Urinary bladder (tissue), 4 donors: ENCODE measurements around the gene DACH1. TPM values are rescaled to one million over a fixed set of nuclear protein-coding genes. Genes with fewer than 3 reads are reported as not detected.
"Not testable (repeated sequence)": the region's sequence is repeated elsewhere in the genome, so short reads cannot be mapped to it uniquely, and the experiment has no call there.

Source experiments
- DNase-seq: peaks from one replicate; pipeline ENCODE4 v3.0.0-alpha.2; 2015; ENCODE audit errors: extremely low spot score
- H3K27ac ChIP-seq: one replicate; pipeline ENCODE4 v1.5.1; 2013; ENCODE audit warnings: low read depth, mild to moderate bottlenecking, moderate library complexity
- H3K36me3 ChIP-seq: one replicate; pipeline ENCODE4 v1.6.1; 2013; ENCODE audit warnings: mild to moderate bottlenecking, moderate library complexity; ENCODE audit not compliant: insufficient read depth
- H3K4me1 ChIP-seq: one replicate; pipeline ENCODE4 v1.6.1; 2013; ENCODE audit warnings: mild to moderate bottlenecking, moderate library complexity; ENCODE audit not compliant: insufficient read depth
- H3K4me3 ChIP-seq: one replicate; pipeline ENCODE4 v1.5.1; 2013; ENCODE audit warnings: low read depth, low read length
- WGBS: extraction: QIAGEN DNeasy Blood & Tissue Kit; methylation state at CpG from one replicate; pipeline ENCODE4 v1.1.7; 2013; 5-methylcytosine and 5-hydroxymethylcytosine counted together
- polyA plus RNA-seq: library from polyadenylated mRNA; stranded (reverse); fragments of 200-250 nt; gene quantifications from one replicate; pipeline ENCODE4 v1.2.3, GENCODE V29; 2013
- total RNA-seq: library from RNA; depleted of rRNA; stranded (reverse); fragments of >200 nt; gene quantifications from one replicate; pipeline ENCODE4 v1.2.3, GENCODE V29; 2014
- donor health status: healthy with polysubstance abuse.
- donor health status: healthy.

DACH1 gene
- total and polyA plus RNA-seq, 2 donors, result 2.8 to 26.4 TPM

DNA sequence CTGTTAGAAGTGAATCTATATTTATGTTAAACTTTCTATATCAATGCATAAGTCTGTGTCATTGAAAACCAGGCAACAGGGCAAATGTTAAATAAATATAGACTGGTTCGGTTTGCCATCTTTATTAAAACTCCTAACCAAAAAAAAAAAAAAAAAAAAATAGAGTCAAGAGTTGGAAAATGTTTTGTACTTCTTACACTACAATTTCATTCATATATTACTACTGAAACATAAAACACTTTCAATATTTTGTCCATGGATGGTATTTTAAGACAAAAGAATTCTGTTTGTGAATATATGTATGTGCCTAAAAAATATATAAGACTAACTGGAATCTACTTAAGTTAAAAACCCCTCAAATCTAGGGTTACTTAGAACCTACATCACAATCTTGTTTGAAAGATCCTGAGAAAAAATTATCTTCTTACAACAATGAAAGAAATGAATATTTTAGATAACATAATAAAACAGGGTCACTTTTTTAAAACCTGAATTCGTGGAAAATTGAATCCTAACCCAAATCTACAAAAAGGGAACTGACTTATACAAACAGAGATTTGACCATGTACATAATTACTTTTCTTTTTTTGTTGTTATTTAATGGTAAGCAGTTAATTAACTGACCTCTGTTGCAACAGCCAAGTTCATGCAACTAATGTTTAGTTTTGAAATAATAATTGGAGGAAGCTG lies 5.1 kb downstream of the DACH1 start:
- Histone ChIP-seq H3K36me3 (no peaks in the 10 kb centered on the region), H3K4me3 (no peak overlapping the region), H3K27ac (no peak overlapping the region), H3K4me1 (no peaks in the 10 kb centered on the region)
- WGBS, result 60% methylated on average over 2 of the region's 2 CpGs
- DNase-seq, result no peak

DNA sequence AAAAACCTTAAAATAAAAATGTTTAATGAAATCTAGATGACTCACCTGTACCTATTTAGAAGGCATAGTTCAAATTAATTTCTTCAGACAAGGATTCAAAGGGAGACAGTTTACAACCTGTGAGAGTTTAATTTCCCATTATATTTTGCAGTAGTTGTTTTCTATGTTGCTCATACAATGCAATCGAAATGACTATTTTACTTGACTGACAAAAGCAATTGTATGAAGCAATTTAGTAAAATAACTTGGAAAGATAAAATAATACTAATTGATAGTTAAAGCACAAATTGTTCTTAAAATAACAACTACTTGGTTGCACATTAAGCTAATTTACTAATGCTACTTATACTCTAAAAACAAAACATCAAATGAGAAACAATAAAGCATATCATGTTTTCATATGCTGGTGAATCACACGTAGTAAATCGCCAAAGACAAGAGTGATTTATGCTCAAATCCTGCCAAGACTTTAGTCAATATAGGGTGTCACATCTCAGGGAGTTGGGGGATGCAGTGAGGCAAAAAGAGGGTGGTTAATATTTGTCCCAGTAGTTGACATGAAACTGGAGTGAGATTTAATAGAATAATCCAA lies 6.4 kb downstream of the DACH1 start:
- Histone ChIP-seq H3K4me3 (no peak overlapping the region), H3K4me1 (no peaks in the 10 kb centered on the region), H3K27ac (no peak overlapping the region), H3K36me3 (no peaks in the 10 kb centered on the region)
- DNase-seq, result no peak
- WGBS, result 57% methylated on average over 3 of the region's 3 CpGs

DNA sequence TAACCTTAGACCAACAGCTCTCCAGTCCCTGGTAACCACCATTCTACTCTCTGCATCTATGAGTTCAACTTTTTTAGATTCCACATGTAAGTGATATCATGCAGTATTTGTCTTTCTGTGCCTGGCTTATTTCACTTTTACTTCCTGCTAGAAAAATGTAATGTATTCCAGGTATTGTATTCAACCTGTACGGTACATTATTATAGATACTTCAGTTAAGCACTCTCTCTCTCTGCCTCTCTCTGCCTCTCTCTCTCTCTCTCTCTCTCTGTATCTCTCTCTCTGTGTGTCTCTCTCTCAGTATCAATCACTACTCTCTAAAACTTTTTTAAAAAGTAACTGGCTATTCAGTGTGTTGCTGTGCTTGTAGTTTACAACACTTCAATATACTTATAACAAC lies 8.4 kb downstream of the DACH1 start:
- H3K4me3 ChIP-seq, result no peak overlapping the region
- WGBS, result 69% methylated on average over 1 of the region's 1 CpG
- H3K27ac ChIP-seq, result no peak overlapping the region
- H3K4me1 ChIP-seq, result no peaks in the 10 kb centered on the region
- DNase-seq, result no peak
- no peaks in the 10 kb centered on the region for H3K36me3 ChIP-seq

DNA sequence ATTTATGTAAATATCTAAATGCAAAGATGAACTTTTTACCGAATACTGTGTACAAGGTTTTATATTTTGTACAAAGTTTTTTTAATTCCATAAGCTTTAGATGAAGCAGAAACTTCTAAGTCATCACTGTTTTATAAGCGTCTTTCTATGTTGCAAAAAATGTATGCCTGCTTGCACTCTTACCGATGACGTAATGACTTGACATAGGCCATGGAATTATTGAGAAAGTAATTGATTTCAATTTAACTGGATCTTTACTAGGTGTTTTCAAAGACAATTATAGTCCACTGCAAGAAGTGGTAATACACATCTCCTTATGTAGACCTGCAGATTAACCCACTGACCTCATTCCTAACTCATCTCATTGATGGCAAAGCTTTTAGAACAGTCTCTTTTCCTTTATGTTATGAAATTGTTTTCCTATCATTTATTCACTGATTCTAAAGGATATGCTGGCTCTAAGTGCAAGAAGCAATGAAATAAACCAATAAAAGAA lies 10.4 kb downstream of the DACH1 start:
- WGBS, result 91% methylated on average over 4 of the region's 4 CpGs
- no peaks in the 10 kb centered on the region for H3K36me3 ChIP-seq
- no peak overlapping the region for H3K4me3 ChIP-seq
- H3K27ac ChIP-seq, result no peak overlapping the region
- H3K4me1 ChIP-seq, result no peaks in the 10 kb centered on the region
- no peak for DNase-seq

DNA sequence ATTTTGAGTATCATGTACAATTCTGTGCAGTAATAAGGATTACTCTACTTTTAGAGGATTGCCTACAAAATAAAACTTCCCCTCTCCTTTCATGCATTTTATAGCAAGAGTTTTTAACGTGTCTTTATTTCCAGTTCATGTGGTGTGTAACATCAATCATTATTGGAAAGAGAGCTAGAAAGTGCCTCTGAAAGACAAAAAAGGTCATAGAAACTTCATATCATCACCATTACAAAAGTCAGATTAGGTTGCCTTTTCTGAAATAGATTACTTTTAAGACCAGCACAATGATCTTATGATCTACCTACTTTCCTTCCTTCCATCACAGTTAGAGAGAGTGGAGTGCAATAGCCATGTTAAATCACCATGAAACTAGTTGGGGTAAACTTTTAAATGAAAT lies 12.6 kb downstream of the DACH1 start:
- no peaks in the 10 kb centered on the region for H3K36me3 ChIP-seq
- no peak overlapping the region for H3K27ac ChIP-seq
- no peak overlapping the region for H3K4me3 ChIP-seq
- no peak for DNase-seq
- WGBS, result 69% methylated on average over 1 of the region's 1 CpG
- H3K4me1 ChIP-seq, result no peaks in the 10 kb centered on the region

DNA sequence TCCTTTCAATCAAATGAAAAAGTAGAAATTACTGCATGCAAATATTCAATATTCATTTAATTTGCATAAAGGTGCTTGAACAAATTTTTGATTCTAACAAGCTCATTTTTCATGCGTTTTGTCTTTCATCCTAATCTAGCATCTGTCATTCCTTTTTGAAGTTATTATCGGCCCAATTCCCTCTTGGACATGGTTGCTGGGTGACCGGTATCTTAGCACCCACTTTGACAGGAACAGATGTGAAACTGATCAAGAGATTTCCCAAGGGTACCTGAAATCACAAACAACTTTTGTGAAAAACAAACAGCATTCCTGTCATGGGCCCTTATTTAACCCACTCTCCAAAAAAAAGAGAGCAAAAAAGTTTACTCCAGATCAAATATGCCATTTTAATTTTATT lies 13.3 kb downstream of the DACH1 start:
- Histone ChIP-seq H3K4me3 (no peak overlapping the region), H3K4me1 (no peaks in the 10 kb centered on the region), H3K27ac (no peak overlapping the region), H3K36me3 (no peaks in the 10 kb centered on the region)
- WGBS, result 85% methylated on average over 3 of the region's 3 CpGs
- DNase-seq, result no peak

DNA sequence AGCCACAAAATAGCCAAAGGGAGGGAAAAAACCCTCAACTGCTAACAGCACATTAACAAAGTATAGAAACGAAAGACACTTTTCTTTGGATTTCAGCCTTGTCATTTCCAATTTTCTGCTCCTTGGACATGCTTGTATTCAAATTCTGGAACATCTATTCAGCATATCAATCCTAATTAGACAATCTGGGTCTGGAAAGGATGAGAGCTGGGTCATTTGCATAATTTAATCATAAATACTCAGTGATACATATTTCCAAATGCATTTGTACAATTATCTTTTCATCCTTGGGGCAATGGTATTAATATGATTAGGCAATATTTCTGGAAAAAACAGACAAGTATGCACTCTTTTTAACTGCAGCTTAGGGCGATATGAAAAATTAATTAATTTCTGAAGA lies 14.3 kb downstream of the DACH1 start:
- Histone ChIP-seq H3K36me3 (no peaks in the 10 kb centered on the region), H3K4me1 (no peaks in the 10 kb centered on the region), H3K4me3 (no peak overlapping the region), H3K27ac (no peak overlapping the region)
- DNase-seq, result no peak
- 86% methylated on average over 2 of the region's 2 CpGs for WGBS

DNA sequence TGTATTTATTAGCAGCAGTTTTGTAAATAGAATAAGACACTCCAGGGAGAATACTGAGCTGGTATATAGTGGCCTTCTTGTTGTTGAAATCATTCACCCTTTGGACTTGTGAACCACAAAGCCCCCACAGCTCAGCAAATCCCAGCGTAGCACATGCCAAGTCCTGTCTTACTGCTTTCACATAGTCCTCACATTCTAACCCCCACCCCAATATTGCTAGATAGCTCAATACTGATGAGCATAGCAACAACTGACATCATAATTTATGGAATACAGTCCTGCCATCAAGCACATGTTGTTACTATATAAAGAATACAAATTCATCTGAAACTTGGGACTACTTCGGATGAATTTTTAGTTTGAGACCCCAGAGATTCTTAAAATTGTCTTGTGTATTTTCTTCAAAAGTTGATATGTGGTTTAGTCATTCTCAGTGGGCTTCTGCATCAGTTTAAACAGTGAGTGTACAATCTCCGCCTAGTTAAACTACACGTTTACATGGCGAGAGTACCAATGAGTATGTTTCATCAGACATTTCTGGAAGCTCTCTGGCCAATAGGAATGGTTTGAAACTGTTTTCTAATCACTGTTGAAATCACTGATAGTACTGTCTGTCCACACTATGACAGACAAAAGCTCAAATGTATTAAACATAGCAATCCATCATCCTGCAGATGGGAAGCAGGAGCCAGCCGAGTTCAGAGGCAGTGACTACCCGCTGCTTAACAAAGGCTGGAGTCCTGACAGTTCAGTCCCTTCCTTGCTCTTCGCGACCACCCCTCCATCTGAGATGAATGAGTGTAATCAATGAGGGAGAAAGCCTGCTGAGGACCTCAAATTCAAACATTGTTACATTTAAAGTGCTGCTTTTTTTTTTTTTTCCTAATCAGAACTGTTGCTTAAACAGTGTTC lies 15.2 kb downstream of the DACH1 start:
- Histone ChIP-seq H3K27ac (no peak overlapping the region), H3K4me1 (no peaks in the 10 kb centered on the region), H3K4me3 (no peak overlapping the region), H3K36me3 (no peaks in the 10 kb centered on the region)
- no peak for DNase-seq
- 83% methylated on average over 9 of the region's 9 CpGs for WGBS

DNA sequence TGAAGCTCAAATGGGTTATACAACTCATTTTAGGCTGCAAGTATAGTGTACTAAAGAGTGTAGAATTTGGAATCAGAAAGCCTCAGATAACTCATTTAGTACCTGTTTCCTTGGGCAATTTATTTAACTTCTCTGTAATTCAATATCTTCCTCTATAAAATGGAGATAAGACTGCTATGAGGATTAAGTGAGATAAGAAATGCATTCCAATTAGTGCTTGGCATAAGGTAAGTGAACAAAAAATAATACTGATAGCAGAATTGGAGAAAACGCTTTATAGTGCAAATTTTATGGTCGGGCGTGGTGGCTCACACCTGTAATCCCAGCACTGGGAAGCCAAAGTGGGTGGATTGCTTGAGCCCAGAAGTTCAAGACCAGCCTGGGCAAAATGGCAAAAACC lies 25.0 kb downstream of the DACH1 start:
- no peak overlapping the region for H3K27ac ChIP-seq
- WGBS, result 78% methylated on average over 3 of the region's 3 CpGs
- H3K4me3 ChIP-seq, result no peak overlapping the region
- no peak for DNase-seq
- no peaks in the 10 kb centered on the region for H3K36me3 ChIP-seq
- no peaks in the 10 kb centered on the region for H3K4me1 ChIP-seq

DNA sequence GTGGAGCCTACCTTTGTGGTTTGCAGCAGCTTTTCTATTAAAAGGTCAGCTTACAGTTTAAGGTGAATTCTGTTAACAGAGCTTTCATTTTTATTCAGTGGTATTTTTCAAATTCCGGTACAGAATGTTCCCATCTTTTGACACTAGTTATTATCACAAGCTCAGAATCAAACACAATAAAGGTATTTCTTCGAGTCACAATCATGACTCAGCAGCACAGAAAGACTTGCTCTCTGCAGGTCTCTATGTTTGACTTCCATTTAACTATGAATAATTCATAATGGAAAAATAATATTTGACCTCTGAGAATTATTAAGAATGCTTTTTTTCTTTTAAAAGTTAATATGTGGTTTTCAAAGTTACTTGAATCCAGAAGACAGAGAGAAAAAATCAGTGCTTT lies 28.2 kb downstream of the DACH1 start:
- no peaks in the 10 kb centered on the region for H3K36me3 ChIP-seq
- H3K4me3 ChIP-seq, result no peak overlapping the region
- H3K27ac ChIP-seq, result no peak overlapping the region
- no peak for DNase-seq
- H3K4me1 ChIP-seq, result no peaks in the 10 kb centered on the region
- WGBS, result 63% methylated on average over 2 of the region's 2 CpGs

DNA sequence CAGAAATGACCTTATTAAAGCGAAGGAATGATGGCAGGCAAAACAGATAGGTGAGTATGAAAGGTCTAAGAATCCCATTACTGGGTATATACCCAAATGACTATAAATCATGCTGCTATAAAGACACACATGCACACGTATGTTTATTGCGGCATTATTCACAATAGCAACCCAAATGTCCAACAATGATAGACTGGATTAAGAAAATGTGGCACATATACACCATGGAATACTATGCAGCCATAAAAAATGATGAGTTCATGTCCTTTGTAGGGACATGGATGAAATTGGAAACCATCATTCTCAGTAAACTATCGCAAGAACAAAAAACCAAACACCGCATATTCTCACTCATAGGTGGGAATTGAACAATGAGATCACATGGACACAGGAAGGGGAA lies 29.4 kb downstream of the DACH1 start:
- H3K4me1 ChIP-seq, H3K4me3 ChIP-seq, DNase-seq, H3K36me3 ChIP-seq, H3K27ac ChIP-seq: not testable (repeated sequence)
- 95% methylated on average over 3 of the region's 5 CpGs for whole genome bisulfite sequencing

DNA sequence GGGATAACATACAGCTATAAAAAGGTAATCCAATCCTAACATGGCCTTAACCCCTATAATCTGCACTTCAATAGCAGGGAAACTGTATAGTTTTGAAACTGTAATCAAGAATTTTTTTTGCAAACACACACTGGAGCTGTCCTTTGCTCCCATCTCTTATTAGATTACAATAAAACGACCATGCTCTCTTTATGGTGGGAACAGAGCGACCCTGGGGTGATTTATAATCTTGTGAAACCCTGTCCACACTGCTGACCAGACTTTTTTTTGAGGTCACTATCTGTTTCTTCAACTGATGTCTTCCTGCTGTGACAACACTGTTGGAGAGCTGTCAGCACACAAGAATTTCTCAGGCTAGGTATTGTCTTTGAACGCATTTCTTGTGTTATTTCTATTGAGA lies 35.3 kb downstream of the DACH1 start:
- Histone ChIP-seq H3K27ac (no peak overlapping the region), H3K36me3 (no peaks in the 10 kb centered on the region), H3K4me1 (no peaks in the 10 kb centered on the region), H3K4me3 (no peak overlapping the region)
- WGBS, result 42% methylated on average over 3 of the region's 3 CpGs
- no peak for DNase-seq

DNA sequence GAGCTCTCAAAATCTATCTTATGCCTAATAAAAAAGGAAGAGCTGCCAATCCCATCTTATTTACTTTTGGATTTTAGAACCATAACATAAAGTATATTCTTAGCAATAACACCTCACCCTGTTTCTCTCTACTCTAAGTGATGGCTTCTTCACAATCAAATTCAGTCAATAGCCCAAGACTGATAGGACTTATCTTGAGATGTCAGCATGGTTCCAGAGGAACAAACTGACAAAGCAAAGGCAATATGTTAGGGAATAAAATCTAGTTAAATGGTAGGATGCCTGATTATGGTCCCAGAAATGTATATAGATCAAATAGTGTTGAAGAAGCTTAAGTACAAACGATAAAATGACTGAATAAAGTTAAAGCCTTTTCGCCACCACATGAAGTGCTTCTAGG lies 36.3 kb downstream of the DACH1 start:
- no peaks in the 10 kb centered on the region for H3K4me1 ChIP-seq
- 90% methylated on average over 2 of the region's 2 CpGs for WGBS
- DNase-seq, result no peak
- H3K27ac ChIP-seq, result no peak overlapping the region
- H3K36me3 ChIP-seq, result no peaks in the 10 kb centered on the region
- H3K4me3 ChIP-seq, result no peak overlapping the region

DNA sequence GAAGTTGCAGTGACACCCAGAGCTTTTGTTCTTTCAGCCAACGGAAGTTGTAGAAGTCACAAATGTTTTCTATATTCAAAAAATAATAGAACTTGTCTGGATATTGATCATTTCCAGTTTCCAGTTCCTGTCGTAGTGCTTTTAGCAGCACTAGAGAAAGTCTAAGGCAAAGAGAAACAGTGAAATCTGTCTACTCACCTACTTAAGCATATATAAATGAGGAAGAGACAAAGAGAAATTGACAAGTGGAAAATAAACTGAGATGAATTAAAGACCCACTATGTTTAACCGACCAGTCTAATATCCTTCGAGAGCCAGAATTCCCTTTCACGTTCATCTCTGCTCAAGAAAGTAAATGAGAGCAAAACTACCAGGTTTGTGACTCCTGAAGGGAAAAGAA lies 36.7 kb downstream of the DACH1 start:
- no peaks in the 10 kb centered on the region for H3K36me3 ChIP-seq
- WGBS, result 78% methylated on average over 5 of the region's 5 CpGs
- no peak overlapping the region for H3K27ac ChIP-seq
- H3K4me1 ChIP-seq, result no peaks in the 10 kb centered on the region
- H3K4me3 ChIP-seq, result no peak overlapping the region
- DNase-seq, result no peak
